Mesenchymal stem cell (in vitro differentiated cells and primary cell): ENCODE data around the gene SRXN1.

Experiments used
- DNase-seq: peaks from one replicate; pipeline ENCODE4 v3.0.0-alpha.2; 2013
- H2AFZ ChIP-seq: one replicate; pipeline ENCODE4 v1.6.1; 2013; ENCODE audit warnings: low read depth, mild to moderate bottlenecking, control low read depth, inconsistent platforms, low read length, moderate library complexity
- H2AK5ac ChIP-seq: 2 replicates; pipeline ENCODE4 v1.6.1; 2013; ENCODE audit warnings: low read length, moderate library complexity, mild to moderate bottlenecking, inconsistent platforms; ENCODE audit not compliant: severe bottlenecking
- H2BK120ac ChIP-seq: one replicate; pipeline ENCODE4 v1.6.1; 2013; ENCODE audit warnings: low read depth, mild to moderate bottlenecking, inconsistent platforms, low read length, moderate library complexity
- H2BK12ac ChIP-seq, 2 experiments: one replicate each; pipeline ENCODE4 v1.6.1; 2013; ENCODE audit warnings: inconsistent platforms in 2 of 2, low read length in 2 of 2, mild to moderate bottlenecking in 2 of 2, moderate library complexity in 2 of 2, control low read depth in 1 of 2
- H2BK15ac ChIP-seq: one replicate; pipeline ENCODE4 v1.6.1; 2013; ENCODE audit warnings: mild to moderate bottlenecking, low read depth, inconsistent platforms; ENCODE audit not compliant: poor library complexity, severe bottlenecking
- H2BK5ac ChIP-seq: 2 replicates; pipeline ENCODE4 v1.6.1; 2013; ENCODE audit warnings: low read depth, mild to moderate bottlenecking, low read length, control low read depth, inconsistent platforms; ENCODE audit not compliant: poor library complexity, severe bottlenecking
- H3K14ac ChIP-seq, 2 experiments: one replicate each; pipeline ENCODE4 v1.6.1; 2013; ENCODE audit warnings: inconsistent platforms in 2 of 2, low read length in 2 of 2, control low read depth in 1 of 2, mild to moderate bottlenecking in 1 of 2, moderate library complexity in 1 of 2
- H3K18ac ChIP-seq, 2 experiments: one replicate each; pipeline ENCODE4 v1.6.1; 2013; ENCODE audit warnings: inconsistent platforms in 2 of 2, low read length in 2 of 2, control low read depth in 1 of 2, low read depth in 1 of 2, mild to moderate bottlenecking in 1 of 2
- H3K23ac ChIP-seq, 2 experiments: one replicate each; pipeline ENCODE4 v1.6.1; 2013; ENCODE audit warnings: inconsistent platforms in 2 of 2, low read length in 2 of 2, mild to moderate bottlenecking in 2 of 2, moderate library complexity in 2 of 2, control low read depth in 1 of 2
- H3K27ac ChIP-seq: 2 replicates; pipeline ENCODE4 v1.5.1; 2013; ENCODE audit warnings: mild to moderate bottlenecking, moderate library complexity, low read length, control low read depth, inconsistent platforms; ENCODE audit not compliant: poor library complexity, severe bottlenecking
- H3K27me3 ChIP-seq, 2 experiments: 2 replicates each; pipeline versions ENCODE4 v1.6.1 to v1.7.0; 2013; ENCODE audit warnings: low read length in 2 of 2, mild to moderate bottlenecking in 2 of 2, moderate library complexity in 2 of 2, control low read depth in 1 of 2, inconsistent platforms in 1 of 2; ENCODE audit not compliant: control insufficient read depth in 1 of 2, insufficient read depth in 1 of 2
- H3K36me3 ChIP-seq, 2 experiments: 2 replicates each; pipeline versions ENCODE4 v1.6.1 to v1.7.0; 2013; ENCODE audit warnings: low read length in 2 of 2, control low read depth in 1 of 2, inconsistent platforms in 1 of 2, low read depth in 1 of 2, mild to moderate bottlenecking in 1 of 2; ENCODE audit not compliant: insufficient read depth in 2 of 2, control insufficient read depth in 1 of 2
- H3K4ac ChIP-seq, 2 experiments: one replicate each; pipeline ENCODE4 v1.6.1; 2013; ENCODE audit warnings: inconsistent platforms in 2 of 2, low read length in 2 of 2, mild to moderate bottlenecking in 2 of 2, moderate library complexity in 2 of 2, control low read depth in 1 of 2, low read depth in 1 of 2
- H3K4me1 ChIP-seq: 2 replicates; pipeline ENCODE4 v1.6.1; 2013; ENCODE audit warnings: low read depth, low read length, control low read depth; ENCODE audit not compliant: control insufficient read depth, insufficient read depth
- H3K4me2 ChIP-seq: 2 replicates; pipeline ENCODE4 v1.6.1; 2013; ENCODE audit warnings: low read length, mild to moderate bottlenecking, inconsistent platforms; ENCODE audit not compliant: poor library complexity, severe bottlenecking
- H3K4me3 ChIP-seq, 2 experiments: 2 replicates each; pipeline versions ENCODE4 v1.5.1 to v1.7.0; 2013; ENCODE audit warnings: low read length in 2 of 2, mild to moderate bottlenecking in 2 of 2, control low read depth in 1 of 2, low read depth in 1 of 2; ENCODE audit not compliant: insufficient read depth in 1 of 2
- H3K79me1 ChIP-seq: replicated peaks from 2 replicates; pipeline ENCODE4 v1.6.1; 2013; ENCODE audit warnings: mild to moderate bottlenecking, control low read depth, low read length, inconsistent platforms; ENCODE audit not compliant: poor library complexity, severe bottlenecking
- H3K9ac ChIP-seq: 2 replicates; pipeline ENCODE4 v1.7.0; 2013; ENCODE audit warnings: mild to moderate bottlenecking, low read length, moderate library complexity
- H3K9me3 ChIP-seq: 2 replicates; pipeline ENCODE4 v1.7.0; 2013; ENCODE audit warnings: mild to moderate bottlenecking, low read length; ENCODE audit not compliant: control insufficient read depth
- H4K8ac ChIP-seq: one replicate; pipeline ENCODE4 v1.6.1; 2013; ENCODE audit warnings: inconsistent platforms, mild to moderate bottlenecking, low read length, moderate library complexity
- H4K91ac ChIP-seq: one replicate; pipeline ENCODE4 v1.6.1; 2013; ENCODE audit warnings: mild to moderate bottlenecking, low read length, inconsistent platforms
- WGBS: methylation state at CpG from one replicate; pipeline ENCODE4 v1.1.7; 2013; ENCODE audit warnings: mixed read lengths; 5-methylcytosine and 5-hydroxymethylcytosine counted together

The SRXN1 gene

DNA sequence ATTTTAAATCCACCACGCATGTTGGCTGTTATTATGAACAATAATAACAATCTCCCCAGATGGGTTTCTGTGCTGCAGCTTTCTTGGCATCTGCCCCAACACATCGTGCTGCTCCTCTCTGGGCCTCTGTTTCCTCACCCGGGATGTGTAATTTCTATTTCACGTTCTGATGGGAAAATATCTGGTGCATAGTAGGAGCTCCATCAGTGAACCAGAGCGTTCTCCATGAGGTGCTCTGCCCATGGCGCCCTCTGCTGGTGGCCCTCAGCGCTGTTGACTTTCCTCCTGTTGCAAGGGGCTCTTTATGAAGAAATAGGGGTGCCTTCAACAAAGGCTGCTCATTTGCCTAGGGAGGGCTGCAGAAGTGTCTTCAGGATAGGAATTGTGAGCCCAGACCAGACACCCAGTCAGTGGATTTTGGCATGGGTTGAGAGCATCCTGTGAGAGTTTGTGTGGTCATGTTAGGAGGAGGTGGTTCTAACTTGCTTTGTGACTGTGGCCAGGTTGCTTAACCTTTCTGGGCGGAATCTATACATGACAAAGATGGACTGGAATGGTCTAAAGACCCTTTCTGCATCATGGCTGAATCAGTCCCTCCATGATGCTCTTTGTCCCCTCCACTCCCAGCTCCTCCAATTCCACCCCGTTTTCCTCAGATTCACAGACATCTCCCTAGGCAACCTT is 14.5 kb upstream of the SRXN1 start:
- Histone ChIP-seq H2AK5ac (no peak overlapping the region), H4K8ac (no peak overlapping the region), H3K79me1 (no peaks in the 10 kb centered on the region), H3K18ac (no peak overlapping the region), H3K23ac (no peak overlapping the region), H2BK120ac (no peak overlapping the region), H2BK12ac (no peak overlapping the region), H3K9me3 (no peaks in the 10 kb centered on the region), H3K14ac (no peak overlapping the region), H3K27ac (no peak overlapping the region), H2AFZ (no peak overlapping the region), H3K4me2 (no peak overlapping the region), H3K27me3 (peaks cover 72 to 94% of the 10 kb centered on the region in 2 experiments), H3K36me3 (no peaks in the 10 kb centered on the region), H4K91ac (no peak overlapping the region), H3K4ac (no peak overlapping the region), H3K4me3 (no peak overlapping the region), H3K9ac (no peak overlapping the region), H2BK15ac (no peak overlapping the region), H3K4me1 (peaks cover 2% of the 10 kb centered on the region), H2BK5ac (no peak overlapping the region)
- 26% methylated on average over 8 of the region's 9 CpGs for WGBS
- peak; percentile 43 for DNase-seq

DNA sequence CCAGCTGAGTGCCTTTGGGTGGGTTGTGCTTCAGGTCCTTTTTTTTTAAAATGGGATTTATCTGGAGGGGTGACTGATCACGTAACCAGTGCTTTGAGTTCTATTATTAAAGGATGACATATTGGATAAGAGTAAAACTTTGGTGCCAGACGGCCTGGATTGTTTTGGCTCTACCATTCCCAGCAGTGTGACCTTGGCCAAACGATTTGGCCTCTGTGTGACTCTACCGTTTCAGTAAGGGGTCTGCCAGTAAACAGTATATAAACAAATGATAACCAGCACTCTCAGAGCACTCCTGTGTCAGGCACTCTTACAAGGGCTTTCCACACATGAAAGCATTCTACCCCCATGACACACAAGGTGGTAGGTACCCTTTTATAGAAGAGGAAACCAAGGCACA is 13.9 kb upstream of the SRXN1 start:
- no peaks in the 10 kb centered on the region for H3K36me3 ChIP-seq
- H4K8ac ChIP-seq, result no peak overlapping the region
- no peak overlapping the region for H3K23ac ChIP-seq
- H3K18ac ChIP-seq, result no peak overlapping the region
- no peak overlapping the region for H2BK120ac ChIP-seq
- no peak overlapping the region for H3K9ac ChIP-seq
- H3K9me3 ChIP-seq, result no peaks in the 10 kb centered on the region
- H3K27me3 ChIP-seq, result peaks cover 73 to 94% of the 10 kb centered on the region in 2 experiments
- no peak overlapping the region for H3K14ac ChIP-seq
- H2AFZ ChIP-seq, result no peak overlapping the region
- no peak for DNase-seq
- H3K79me1 ChIP-seq, result no peaks in the 10 kb centered on the region
- no peak overlapping the region for H3K4me3 ChIP-seq
- H3K4ac ChIP-seq, result no peak overlapping the region
- H3K4me1 ChIP-seq, result peaks cover 7% of the 10 kb centered on the region
- H2AK5ac ChIP-seq, result no peak overlapping the region
- no peak overlapping the region for H2BK15ac ChIP-seq
- H3K27ac ChIP-seq, result no peak overlapping the region
- H3K4me2 ChIP-seq, result no peak overlapping the region
- H2BK5ac ChIP-seq, result no peak overlapping the region
- no peak overlapping the region for H4K91ac ChIP-seq
- 54% methylated on average over 4 of the region's 4 CpGs for WGBS
- H2BK12ac ChIP-seq, result no peak overlapping the region

DNA sequence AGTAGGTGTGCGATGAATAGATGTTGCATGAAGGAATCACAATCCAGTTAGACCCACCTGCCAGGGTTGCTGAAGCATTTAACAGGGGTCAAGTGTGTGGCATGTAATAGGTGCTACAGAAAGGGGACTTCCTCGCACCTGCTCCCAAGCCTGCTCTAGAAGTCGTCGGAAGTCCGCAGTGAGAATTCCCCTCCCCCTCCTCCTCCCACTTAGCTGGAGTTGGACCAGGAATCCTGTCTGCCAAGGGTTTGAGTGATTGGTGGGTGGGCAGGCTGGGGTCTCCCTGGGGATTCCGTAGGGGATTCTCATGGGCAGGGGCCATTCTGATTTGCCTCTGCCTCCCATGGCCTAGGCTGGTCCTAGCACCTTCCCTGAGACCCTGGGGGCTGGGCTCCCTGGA is 12.3 kb upstream of the SRXN1 start:
- 63% methylated on average over 5 of the region's 6 CpGs for WGBS
- H2AK5ac ChIP-seq, result no peak overlapping the region
- H3K27ac ChIP-seq, result no peak overlapping the region
- H3K79me1 ChIP-seq, result no peaks in the 10 kb centered on the region
- no peak overlapping the region for H4K91ac ChIP-seq
- H2BK12ac ChIP-seq, result no peak overlapping the region
- H2BK15ac ChIP-seq, result no peak overlapping the region
- H3K18ac ChIP-seq, result no peak overlapping the region
- no peaks in the 10 kb centered on the region for H3K9me3 ChIP-seq
- no peak overlapping the region for H3K23ac ChIP-seq
- H2BK120ac ChIP-seq, result no peak overlapping the region
- no peak overlapping the region for H3K14ac ChIP-seq
- H3K4me3 ChIP-seq, result no peak overlapping the region
- H3K4me1 ChIP-seq, result peaks cover 12% of the 10 kb centered on the region
- no peaks in the 10 kb centered on the region for H3K36me3 ChIP-seq
- no peak overlapping the region for H3K4ac ChIP-seq
- H3K9ac ChIP-seq, result no peak overlapping the region
- H2BK5ac ChIP-seq, result no peak overlapping the region
- no peak for DNase-seq
- H2AFZ ChIP-seq, result no peak overlapping the region
- H4K8ac ChIP-seq, result no peak overlapping the region
- peaks cover 69 to 90% of the 10 kb centered on the region in 2 experiments for H3K27me3 ChIP-seq
- no peak overlapping the region for H3K4me2 ChIP-seq

DNA sequence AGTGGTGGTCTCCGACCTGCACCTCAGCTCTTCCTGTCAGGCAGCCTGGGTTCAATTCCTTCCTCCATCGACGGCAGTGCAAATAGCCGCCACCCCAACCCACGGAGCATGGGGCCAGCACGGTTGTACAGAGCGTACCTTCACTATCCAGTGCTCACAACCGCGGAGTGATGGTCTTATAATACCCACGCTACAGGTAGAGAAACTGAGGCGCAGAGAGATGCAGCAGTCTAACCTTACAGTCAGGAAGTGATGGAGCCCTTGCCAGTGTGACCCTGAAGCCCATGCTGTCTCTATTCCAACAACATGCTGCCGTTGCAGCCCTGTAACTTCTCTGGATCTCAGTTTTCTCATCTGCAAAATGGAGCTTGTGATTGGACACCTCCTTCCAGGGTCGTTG is 11.6 kb upstream of the SRXN1 start:
- Histone ChIP-seq H2AK5ac (no peak overlapping the region), H2AFZ (no peak overlapping the region), H3K23ac (no peak overlapping the region), H2BK12ac (no peak overlapping the region), H3K4me2 (no peak overlapping the region), H2BK120ac (no peak overlapping the region), H2BK15ac (no peak overlapping the region), H3K14ac (no peak overlapping the region), H3K9ac (no peak overlapping the region), H3K27ac (no peak overlapping the region), H3K4me3 (no peak overlapping the region), H2BK5ac (no peak overlapping the region), H4K8ac (no peak overlapping the region), H3K18ac (no peak overlapping the region), H3K4me1 (peaks cover 12% of the 10 kb centered on the region), H4K91ac (no peak overlapping the region), H3K27me3 (peaks cover 63 to 87% of the 10 kb centered on the region in 2 experiments), H3K4ac (no peak overlapping the region), H3K9me3 (no peaks in the 10 kb centered on the region), H3K79me1 (no peaks in the 10 kb centered on the region), H3K36me3 (no peaks in the 10 kb centered on the region)
- WGBS, result 81% methylated on average over 13 of the region's 13 CpGs
- no peak for DNase-seq
